Sigmoid colon (tissue), 4 donors: ENCODE measurements around the gene COL5A1.

Experiments
- POLR2AphosphoS5 ChIP-seq, 4 donors: sonication (generic); formaldehyde crosslinking; IDR thresholded peaks; one replicate each; pipeline ENCODE4 v1.6.1; 2017; ENCODE audit warnings: antibody characterized with exemption in 4 of 4
- TF ChIP-seq, protein P1 (sequence below), 4 experiments: fragments of 450-650 bp in 3 of 4; fragments of 200-600 bp in 1 of 4; IDR thresholded peaks; one replicate each; pipeline ENCODE4 v1.5.1; 2016 to 2019; ENCODE audit warnings: antibody characterized with exemption in 4 of 4, mild to moderate bottlenecking in 3 of 4, moderate library complexity in 2 of 4

DNA sequence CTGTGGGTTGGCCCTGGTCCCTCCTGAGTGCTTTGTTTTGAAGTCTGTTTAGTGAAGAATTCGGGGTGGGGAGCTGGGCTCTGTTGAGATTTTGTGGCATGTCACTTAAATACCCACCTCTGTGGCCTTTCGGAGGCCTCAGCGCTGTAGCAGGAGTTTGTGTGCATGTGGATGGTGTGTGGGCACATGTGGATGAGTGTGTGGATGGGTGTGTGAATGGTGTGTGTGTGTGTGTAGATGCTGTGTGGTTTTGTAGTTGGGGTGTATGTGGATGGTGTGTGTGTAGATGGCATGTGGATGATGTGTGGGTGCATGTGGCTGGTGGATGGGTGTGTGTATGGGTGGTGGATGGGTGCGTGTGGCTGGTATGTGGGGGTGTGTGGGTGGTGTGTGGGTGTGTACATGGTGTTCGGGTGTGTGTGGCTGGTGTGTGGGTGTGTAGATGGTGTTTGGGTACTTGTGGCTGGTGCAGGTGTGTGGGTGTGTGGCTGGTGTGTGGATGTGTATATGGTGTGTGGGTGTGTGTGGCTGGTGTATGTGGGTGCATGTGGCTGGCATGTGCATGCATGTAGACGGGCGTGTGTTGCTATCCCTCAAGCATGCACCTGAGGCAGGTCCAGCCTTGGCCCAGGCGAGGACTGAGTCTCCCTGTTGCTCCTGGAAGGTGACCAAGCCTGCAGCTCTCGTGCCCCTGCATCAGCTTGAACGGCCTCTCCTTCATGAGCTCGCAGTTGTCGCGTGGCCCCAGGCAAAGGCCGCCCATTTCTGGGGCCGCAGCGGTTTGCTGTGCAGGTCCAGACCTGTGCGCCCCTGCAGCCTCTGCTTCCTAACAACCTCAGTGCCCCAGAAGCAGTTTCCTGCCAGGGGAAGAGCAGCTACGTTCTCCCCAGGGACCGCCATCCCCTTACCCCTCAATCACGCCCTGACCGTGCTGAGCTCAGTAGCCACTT is 185.0 kb downstream of the COL5A1 start:
- TF ChIP-seq, protein P1, sequence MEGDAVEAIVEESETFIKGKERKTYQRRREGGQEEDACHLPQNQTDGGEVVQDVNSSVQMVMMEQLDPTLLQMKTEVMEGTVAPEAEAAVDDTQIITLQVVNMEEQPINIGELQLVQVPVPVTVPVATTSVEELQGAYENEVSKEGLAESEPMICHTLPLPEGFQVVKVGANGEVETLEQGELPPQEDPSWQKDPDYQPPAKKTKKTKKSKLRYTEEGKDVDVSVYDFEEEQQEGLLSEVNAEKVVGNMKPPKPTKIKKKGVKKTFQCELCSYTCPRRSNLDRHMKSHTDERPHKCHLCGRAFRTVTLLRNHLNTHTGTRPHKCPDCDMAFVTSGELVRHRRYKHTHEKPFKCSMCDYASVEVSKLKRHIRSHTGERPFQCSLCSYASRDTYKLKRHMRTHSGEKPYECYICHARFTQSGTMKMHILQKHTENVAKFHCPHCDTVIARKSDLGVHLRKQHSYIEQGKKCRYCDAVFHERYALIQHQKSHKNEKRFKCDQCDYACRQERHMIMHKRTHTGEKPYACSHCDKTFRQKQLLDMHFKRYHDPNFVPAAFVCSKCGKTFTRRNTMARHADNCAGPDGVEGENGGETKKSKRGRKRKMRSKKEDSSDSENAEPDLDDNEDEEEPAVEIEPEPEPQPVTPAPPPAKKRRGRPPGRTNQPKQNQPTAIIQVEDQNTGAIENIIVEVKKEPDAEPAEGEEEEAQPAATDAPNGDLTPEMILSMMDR (IDR thresholded peaks at IDR 0.05): no peak
- TF ChIP-seq POLR2AphosphoS5 (IDR thresholded peaks at IDR 0.05): no peak
